Measurements from ENCODE around the gene SLC51B.
"Not testable (repeated sequence)": the region's sequence is repeated elsewhere in the genome, so short reads cannot be mapped to it uniquely, and the experiment has no call there.

The SLC51B gene

DNA sequence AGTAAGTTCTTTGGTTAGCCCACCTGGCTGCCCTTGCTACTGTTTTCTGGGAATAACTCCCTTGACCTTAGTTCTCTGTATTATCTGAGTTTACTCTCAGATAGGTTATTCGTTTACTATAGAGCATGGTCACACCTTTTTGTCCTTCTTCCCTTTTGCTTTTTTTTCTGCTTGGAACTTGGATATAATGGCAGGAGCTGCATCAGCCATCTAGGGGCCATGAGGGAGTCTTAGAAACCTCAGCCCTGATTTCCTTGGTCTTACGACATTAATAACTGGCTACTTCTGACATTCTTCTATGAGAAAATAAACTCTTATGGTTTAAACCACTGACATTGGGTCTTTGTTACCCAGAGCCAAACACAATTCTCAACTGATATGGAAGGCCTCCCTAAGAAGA, 3.4 kb upstream of the SLC51B start:
- TF ChIP-seq, protein P1, sequence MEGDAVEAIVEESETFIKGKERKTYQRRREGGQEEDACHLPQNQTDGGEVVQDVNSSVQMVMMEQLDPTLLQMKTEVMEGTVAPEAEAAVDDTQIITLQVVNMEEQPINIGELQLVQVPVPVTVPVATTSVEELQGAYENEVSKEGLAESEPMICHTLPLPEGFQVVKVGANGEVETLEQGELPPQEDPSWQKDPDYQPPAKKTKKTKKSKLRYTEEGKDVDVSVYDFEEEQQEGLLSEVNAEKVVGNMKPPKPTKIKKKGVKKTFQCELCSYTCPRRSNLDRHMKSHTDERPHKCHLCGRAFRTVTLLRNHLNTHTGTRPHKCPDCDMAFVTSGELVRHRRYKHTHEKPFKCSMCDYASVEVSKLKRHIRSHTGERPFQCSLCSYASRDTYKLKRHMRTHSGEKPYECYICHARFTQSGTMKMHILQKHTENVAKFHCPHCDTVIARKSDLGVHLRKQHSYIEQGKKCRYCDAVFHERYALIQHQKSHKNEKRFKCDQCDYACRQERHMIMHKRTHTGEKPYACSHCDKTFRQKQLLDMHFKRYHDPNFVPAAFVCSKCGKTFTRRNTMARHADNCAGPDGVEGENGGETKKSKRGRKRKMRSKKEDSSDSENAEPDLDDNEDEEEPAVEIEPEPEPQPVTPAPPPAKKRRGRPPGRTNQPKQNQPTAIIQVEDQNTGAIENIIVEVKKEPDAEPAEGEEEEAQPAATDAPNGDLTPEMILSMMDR (conservative IDR thresholded peaks at IDR 0.05; ENCODE audit: low read length) = no peak
- no peak overlapping the region for H3K4me3 ChIP-seq (ENCODE audit: low read length)
- no peak for DNase-seq (ENCODE audit: low read depth)

DNA sequence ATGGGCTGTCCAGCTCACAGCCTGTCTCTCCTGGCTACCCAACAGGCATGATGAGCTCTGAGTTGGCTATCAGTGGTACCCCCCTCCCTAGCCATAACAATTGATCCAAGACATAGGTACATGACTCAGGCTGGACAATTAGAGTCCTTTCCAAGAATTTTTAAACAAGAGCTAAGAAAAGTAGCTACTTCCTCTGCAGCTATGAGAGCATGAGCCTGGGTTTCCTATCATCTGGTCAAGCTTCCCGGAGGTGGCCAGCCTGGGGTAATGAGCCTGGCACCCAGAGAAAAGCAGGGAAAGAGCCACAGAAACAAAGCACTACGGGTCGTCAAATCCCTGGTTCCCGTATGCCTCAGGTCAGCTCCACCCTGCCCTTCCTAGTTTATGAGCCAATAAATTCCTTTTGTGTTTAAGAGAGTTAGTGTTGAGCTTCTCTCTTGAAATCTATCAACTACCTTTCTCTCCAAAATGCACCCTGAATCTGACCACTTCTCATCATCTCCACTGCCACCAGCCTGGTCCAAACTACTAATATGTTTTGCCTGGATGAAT, 2.3 kb upstream of the SLC51B start:
- TF ChIP-seq, protein P1 (conservative IDR thresholded peaks at IDR 0.05; ENCODE audit: low read length) = no peak
- no peak overlapping the region for H3K4me3 ChIP-seq (ENCODE audit: low read length)
- DNase-seq (ENCODE audit: low read depth) = no peak

DNA sequence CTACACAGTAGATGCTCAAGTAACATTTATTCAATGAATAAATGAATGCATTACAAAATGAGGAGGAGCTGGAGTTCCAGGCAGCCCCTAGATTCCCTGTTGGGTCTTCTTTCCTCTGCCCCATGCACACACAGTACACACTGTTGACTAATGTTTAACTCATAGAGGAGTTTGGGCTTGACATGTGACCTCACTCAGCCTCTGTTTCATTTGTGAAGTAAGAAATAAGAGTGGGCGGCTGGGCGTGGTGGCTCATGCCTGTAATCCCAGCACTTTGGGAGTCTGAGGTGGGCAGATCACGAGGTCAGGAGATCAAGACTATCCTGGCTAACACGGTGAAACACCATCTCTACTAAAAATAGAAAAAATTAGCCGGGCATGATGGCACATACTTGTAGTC, 969 bp upstream of the SLC51B start:
- H3K4me3 ChIP-seq (ENCODE audit: low read length) = not testable (repeated sequence)

DNA sequence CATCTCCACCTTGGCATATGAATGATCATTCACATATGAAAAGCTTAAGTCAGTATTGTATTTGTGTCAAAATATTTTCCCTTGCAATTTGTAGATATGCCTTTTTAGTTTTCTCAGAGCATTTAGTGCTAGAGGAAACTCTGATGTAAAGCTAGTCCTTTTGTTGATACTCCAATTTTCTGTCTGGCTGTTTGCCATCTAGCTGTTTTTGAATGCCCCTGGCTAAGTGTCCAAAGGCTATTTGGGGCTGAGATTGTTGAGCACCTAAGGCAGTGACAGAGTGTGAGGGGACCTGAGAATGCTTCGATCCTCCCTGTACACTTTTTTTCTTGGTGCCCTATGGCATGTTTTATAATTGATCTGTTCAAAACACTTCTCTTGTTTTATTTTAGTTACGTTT, 3.1 kb downstream of the SLC51B start:
- TF ChIP-seq, protein P1 (conservative IDR thresholded peaks at IDR 0.05; ENCODE audit: low read length) = no peak
- DNase-seq (ENCODE audit: low read depth) = no peak
- H3K4me3 ChIP-seq (ENCODE audit: low read length) = no peak overlapping the region

More for the DNA sequence above, 969 bp upstream of the SLC51B start:
- peak; percentile 24 for DNase-seq (ENCODE audit: low read depth)

DNA sequence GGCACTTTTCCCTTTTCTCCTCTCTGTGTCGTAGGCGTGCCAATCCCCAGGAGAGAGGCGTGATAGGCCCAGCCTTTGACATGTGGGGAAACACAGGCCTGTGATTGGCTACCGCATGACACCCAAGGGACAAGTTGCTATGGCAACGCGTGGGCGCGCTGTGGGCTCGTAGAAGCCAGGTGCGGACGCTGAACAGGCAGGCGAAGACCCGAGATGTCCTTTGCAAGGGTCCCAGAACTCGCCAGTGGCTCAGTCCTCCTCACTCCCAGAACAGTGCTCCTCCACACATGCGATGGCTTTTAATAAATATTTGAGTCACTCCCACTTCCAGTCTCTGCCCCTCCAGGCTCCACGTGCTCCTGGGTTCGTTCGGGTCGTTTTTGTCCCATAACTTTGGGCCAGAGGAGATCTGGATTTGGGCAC, 4.2 kb downstream of the SLC51B start:
- peak overlapping the region; percentile 60 for H3K4me3 ChIP-seq (ENCODE audit: low read length)
- TF ChIP-seq, protein P1 (conservative IDR thresholded peaks at IDR 0.05; ENCODE audit: low read length) = no peak
- DNase-seq (ENCODE audit: low read depth) = peak; percentile 91

DNA sequence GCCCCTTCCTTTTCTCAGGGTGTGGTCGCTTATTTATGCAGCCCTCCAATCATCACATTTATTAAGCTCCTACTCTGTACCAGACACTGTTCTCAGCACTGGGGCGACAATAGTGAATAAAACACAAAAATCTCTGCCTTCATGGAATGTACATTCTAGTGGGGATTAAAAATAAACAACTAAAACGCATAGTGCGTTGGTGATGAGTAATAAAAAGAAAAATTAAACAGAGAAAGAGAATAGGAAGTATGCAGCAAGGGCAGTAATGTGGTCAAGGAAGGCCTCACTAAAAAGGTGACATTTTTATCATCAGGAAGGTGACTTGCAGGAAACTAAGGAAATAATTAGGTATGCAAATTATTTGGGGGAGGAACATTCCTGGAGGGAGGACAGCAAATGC, 5.1 kb downstream of the SLC51B start:
- no peak for DNase-seq (ENCODE audit: low read depth)
- TF ChIP-seq, protein P1 (conservative IDR thresholded peaks at IDR 0.05; ENCODE audit: low read length) = no peak
- no peak overlapping the region for H3K4me3 ChIP-seq (ENCODE audit: low read length)

DNA sequence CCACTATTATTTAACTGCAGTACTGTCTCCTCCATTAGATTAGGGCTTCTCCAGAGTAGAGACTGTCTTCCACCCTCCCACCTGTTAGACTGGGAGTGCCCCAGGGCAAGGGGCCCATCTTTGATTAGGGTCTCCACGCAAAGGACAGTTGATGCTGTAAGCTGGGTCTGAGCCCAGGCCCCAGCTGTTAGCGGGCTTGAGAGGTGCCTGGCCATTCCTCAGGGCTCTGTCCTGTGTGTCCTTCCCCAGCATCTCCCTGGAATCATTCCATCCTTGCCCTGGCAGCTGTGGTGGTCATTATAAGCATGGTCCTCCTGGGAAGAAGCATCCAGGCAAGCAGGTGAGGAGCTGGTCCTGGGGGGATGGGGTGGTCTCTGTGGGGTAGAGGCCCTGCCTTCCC, 6.1 kb downstream of the SLC51B start:
- DNase-seq (ENCODE audit: low read depth) = no peak
- TF ChIP-seq, protein P1 (conservative IDR thresholded peaks at IDR 0.05; ENCODE audit: low read length) = no peak
- H3K4me3 ChIP-seq (ENCODE audit: low read length) = no peak overlapping the region

DNA sequence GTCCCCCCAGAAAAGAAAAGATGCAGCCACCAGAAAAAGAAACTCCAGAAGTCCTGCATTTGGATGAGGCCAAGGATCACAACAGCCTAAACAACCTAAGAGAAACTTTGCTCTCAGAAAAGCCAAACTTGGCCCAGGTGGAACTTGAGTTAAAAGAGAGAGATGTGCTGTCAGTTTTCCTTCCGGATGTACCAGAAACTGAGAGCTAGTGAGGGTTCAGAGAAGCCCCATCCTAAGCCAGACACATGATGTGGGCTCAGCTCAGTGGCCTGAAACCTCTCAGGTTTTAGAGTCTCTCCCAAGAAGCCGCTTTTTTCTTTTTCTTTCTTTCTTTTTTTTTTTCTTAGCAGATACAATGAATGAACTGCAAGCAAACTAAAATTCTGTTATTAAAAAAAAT, 7.8 kb downstream of the SLC51B start:
- H3K4me3 ChIP-seq (ENCODE audit: low read length) = no peak overlapping the region
- TF ChIP-seq, protein P1 (conservative IDR thresholded peaks at IDR 0.05; ENCODE audit: low read length) = no peak

More for the DNA sequence above, 7.8 kb downstream of the SLC51B start:
- DNase-seq (ENCODE audit: low read depth) = no peak
